PFSK-1 (cell line): ENCODE data around the gene KCNMB2.

ENCODE experiments used
- FOXP2 ChIP-seq: optimal IDR thresholded peaks from 2 replicates; pipeline ENCODE3; 2011; ENCODE audit warnings: borderline replicate concordance, control low read depth, inconsistent platforms; ENCODE audit not compliant: insufficient read depth; ENCODE audit errors: extremely low read length, extremely low read depth
- POLR2AphosphoS5 ChIP-seq: IDR thresholded peaks from 2 replicates; pipeline ENCODE4 v1.6.1; 2012; ENCODE audit warnings: low read depth, mild to moderate bottlenecking, control low read depth, low read length, moderate library complexity
- REST ChIP-seq, 2 experiments: IDR thresholded peaks; 2 replicates each; pipeline versions ENCODE4 v1.6.1 to v1.8.0; 2011 to 2012; ENCODE audit warnings: low read depth in 2 of 2, low read length in 2 of 2, control low read depth in 1 of 2, inconsistent platforms in 1 of 2, mild to moderate bottlenecking in 1 of 2, moderate library complexity in 1 of 2; ENCODE audit not compliant: insufficient read depth in 1 of 2
- SIN3A ChIP-seq: IDR thresholded peaks from 2 replicates; pipeline ENCODE4 v1.6.1; 2012; ENCODE audit warnings: mild to moderate bottlenecking, low read length, moderate library complexity, borderline replicate concordance; ENCODE audit not compliant: insufficient read depth
- TAF1 ChIP-seq: IDR thresholded peaks from 2 replicates; pipeline ENCODE4 v1.6.1; 2012; ENCODE audit warnings: low read length, control low read depth, borderline replicate concordance; ENCODE audit not compliant: insufficient read depth

The KCNMB2 gene

GRCh38 chr3:178492491-178492890 is 43.7 kb upstream of the KCNMB2 start:
- TF ChIP-seq FOXP2 (no peak), REST (IDR thresholded peaks at IDR 0.05; ENCODE audit: insufficient read depth in 1 of 2, low read depth in 2 of 2, low read length in 2 of 2) (no peak), SIN3A (no peak), TAF1 (no peak)

- TF ChIP-seq SIN3A = no peak
- no peak for TF ChIP-seq FOXP2
- TF ChIP-seq REST (IDR thresholded peaks at IDR 0.05; ENCODE audit: insufficient read depth in 1 of 2, low read depth in 2 of 2, low read length in 2 of 2) = no peak
- TF ChIP-seq TAF1 = no peak
- no peak for TF ChIP-seq POLR2AphosphoS5
These were observed 41.9 kb upstream of the KCNMB2 start for GRCh38 chr3:178494386-178494785.

- TF ChIP-seq TAF1 (no peak), FOXP2 (no peak), SIN3A (no peak), REST (IDR thresholded peaks at IDR 0.05; ENCODE audit: insufficient read depth in 1 of 2, low read depth in 2 of 2, low read length in 2 of 2) (no peak), POLR2AphosphoS5 (no peak)
These were observed 39.3 kb upstream of the KCNMB2 start for GRCh38 chr3:178496911-178497310.

- no peak for TF ChIP-seq POLR2AphosphoS5
- TF ChIP-seq SIN3A = no peak
- TF ChIP-seq REST (IDR thresholded peaks at IDR 0.05; ENCODE audit: insufficient read depth in 1 of 2, low read depth in 2 of 2, low read length in 2 of 2) = no peak
- no peak for TF ChIP-seq TAF1
- TF ChIP-seq FOXP2 = no peak
These were observed 37.4 kb upstream of the KCNMB2 start for GRCh38 chr3:178498871-178499270.

- no peak for TF ChIP-seq FOXP2
- TF ChIP-seq SIN3A = no peak
- no peak for TF ChIP-seq POLR2AphosphoS5
- TF ChIP-seq REST (IDR thresholded peaks at IDR 0.05; ENCODE audit: insufficient read depth in 1 of 2, low read depth in 2 of 2, low read length in 2 of 2) = no peak
- no peak for TF ChIP-seq TAF1
These were observed 35.6 kb upstream of the KCNMB2 start for GRCh38 chr3:178500631-178501030.
